Stimulated activated CD4-positive, alpha-beta T cell treated with anti-CD3 and anti-CD28 coated beads, TNF-alpha, amount 100 ng/mL, for 24 hours (primary cell): ENCODE results near the gene C16orf86.

Experiments
- DNase-seq, 3 experiments: peaks; one replicate each; pipeline ENCODE4 v3.0.0-alpha.2; 2020; ENCODE audit warnings: low read depth in 3 of 3

C16orf86 gene

DNA sequence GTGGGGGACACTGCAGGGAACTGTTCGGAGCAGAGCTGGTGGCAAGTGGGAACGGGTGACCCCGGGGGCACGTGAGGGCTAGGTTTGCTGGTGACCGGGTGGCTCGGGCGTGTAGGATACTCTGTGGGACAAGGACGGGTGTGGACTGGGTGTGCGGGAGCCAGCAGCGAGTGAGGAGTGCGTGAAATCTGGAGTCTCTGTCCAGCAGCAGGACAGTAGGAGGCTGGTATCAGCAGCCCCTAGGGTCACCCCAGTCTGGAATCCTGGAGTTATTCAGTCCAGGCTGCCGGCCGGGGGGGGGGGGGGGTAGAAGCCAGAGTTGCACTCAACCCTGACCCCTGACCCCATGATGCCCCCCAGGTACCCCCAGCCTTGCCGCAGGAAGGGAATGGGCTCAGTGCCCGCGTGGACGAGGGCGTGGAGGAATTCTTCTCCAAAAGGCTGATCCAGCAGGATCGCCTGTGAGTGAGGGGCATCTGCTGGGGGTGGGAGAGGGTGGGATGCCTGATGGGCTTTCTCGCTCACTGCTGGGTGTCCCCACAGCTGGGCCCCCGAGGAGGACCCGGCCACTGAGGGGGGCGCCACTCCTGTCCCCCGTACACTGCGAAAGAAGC lies 12.7 kb upstream of the C16orf86 start:
- DNase-seq, result no peak

DNA sequence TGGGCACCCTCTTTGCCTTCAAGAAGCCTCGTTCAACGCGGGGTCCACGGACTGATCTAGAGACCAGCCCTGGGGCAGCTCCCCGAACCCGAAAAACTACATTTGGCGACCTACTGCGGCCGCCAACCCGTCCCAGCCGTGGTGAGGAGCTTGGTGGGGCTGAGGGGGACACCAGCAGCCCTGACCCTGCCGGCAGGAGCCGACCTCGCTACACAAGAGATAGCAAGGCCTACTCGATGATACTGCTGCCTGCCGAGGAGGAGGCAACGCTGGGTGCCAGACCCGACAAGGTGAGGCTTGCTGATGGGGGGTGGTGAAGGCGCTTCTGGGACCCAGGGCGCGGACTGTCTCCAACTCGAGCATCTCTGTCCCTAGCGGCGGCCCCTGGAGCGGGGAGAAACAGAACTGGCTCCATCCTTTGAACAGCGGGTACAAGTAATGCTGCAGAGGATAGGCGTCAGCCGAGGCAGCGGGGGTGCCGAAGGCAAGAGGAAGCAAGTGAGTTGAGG lies 12.2 kb upstream of the C16orf86 start:
- DNase-seq, result no peak

DNA sequence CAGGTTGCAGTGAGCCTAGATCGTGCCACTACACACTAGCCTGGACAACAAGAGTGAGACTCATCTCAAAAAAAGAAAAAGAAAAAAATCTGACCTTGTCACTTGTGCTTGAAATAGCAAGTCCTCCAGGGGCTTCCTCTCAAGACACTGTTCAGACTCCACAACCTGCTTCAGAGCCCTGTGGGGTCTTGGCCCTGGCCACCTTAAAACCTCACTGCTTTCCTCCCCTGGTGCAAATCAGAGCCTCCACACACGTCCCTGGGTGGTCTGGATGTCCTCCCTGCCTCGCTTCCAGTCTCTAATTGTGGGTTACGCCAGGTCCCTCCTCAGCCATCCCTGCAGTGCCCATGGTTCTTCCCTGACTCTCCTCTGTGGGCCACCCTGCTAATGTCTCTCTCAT lies 11.3 kb upstream of the C16orf86 start:
- DNase-seq, result no peak

GRCh38 chr16:67656344-67657016 lies 10.1 kb upstream of the C16orf86 start:
- DNase-seq, result no peak

GRCh38 chr16:67657017-67657608 lies 9.5 kb upstream of the C16orf86 start:
- DNase-seq, result no peak

DNA sequence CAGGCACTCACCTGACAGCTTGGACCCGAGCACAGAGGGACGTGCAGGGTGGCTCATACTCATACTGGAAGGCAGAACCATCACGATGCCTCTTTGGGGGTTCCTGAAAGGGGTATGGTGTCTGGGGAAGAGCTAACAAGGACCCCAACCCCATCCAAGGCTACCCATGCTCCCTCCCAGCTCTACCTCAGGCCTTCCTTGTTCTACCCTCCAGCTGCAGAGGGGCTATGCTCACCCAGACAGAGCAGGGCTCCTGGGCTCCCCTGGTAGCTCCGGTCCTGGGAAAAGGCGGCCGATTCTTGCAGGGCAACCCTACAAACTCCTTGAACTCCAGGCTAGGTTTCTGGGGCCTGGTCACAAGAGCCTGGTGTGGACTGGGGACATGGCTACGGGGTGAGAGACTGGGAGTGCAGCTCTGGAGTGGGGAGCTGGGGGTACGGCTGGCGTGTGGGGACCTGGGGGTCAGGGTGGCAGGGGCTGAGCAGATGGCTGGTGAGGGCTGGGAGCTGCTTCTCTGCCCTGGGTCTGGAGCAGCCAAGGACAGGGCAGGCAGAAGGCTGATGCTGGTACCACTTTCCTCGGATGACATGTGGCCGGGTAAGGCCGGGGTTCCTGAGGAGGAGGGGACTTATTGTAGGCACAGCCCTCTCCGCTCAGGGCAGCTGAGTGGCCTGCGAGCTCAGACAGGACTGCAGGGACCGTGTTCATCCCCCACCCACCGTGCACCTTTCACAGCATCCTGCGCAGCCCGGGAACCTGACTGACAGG lies 8.7 kb upstream of the C16orf86 start:
- no peak for DNase-seq

GRCh38 chr16:67658849-67659674 lies 7.6 kb upstream of the C16orf86 start:
- no peak for DNase-seq

- peak; percentile 83 to 92 (median 84) for DNase-seq
Measured at GRCh38 chr16:67659675-67660563, 6.7 kb upstream of the C16orf86 start, which contains the start of gene ACD. TSS of gene ACD (minus strand) at chr16:67660260. CDS start at chr16:67660220, 40 bp downstream.

GRCh38 chr16:67660564-67661028 lies 6.0 kb upstream of the C16orf86 start, which contains the start of gene PARD6A:
TSS of gene PARD6A (plus strand) at chr16:67660960. CDS start at chr16:67661039, 79 bp downstream.
- peak; percentile 90 to 95 (median 90) for DNase-seq

GRCh38 chr16:67661101-67661761 lies 5.4 kb upstream of the C16orf86 start:
- no peak for DNase-seq

DNA sequence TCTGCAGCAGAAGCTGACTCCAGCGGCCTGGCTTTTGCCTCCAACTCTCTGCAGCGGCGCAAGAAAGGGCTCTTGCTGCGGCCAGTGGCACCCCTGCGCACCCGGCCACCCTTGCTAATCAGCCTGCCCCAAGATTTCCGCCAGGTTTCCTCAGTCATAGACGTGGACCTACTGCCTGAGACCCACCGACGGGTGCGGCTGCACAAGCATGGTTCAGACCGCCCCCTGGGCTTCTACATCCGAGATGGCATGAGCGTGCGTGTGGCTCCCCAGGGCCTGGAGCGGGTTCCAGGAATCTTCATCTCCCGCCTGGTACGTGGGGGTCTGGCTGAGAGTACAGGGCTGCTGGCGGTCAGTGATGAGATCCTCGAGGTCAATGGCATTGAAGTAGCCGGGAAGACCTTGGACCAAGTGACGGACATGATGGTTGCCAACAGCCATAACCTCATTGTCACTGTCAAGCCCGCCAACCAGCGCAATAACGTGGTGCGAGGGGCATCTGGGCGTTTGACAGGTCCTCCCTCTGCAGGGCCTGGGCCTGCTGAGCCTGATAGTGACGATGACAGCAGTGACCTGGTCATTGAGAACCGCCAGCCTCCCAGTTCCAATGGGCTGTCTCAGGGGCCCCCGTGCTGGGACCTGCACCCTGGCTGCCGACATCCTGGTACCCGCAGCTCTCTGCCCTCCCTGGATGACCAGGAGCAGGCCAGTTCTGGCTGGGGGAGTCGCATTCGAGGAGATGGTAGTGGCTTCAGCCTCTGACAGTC lies 4.5 kb upstream of the C16orf86 start:
- no peak for DNase-seq

DNA sequence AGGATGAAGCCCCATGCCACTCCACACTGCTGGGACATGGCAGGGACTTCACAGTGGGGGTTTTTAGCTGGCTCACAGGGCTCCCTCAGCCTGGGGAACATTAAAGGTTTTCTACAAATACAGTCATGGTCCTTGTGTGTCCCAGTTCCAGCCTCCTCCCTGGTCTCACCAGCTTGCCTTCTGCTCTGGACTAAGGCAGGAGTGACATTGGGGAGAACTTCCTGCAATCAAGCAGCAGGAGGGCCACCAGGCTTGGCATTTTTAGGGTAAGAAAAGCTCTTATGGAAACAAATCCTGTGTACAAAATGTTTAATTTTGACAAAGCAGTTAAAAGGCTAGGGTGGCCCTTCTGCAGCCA lies 4.0 kb upstream of the C16orf86 start:
- no peak for DNase-seq

DNA sequence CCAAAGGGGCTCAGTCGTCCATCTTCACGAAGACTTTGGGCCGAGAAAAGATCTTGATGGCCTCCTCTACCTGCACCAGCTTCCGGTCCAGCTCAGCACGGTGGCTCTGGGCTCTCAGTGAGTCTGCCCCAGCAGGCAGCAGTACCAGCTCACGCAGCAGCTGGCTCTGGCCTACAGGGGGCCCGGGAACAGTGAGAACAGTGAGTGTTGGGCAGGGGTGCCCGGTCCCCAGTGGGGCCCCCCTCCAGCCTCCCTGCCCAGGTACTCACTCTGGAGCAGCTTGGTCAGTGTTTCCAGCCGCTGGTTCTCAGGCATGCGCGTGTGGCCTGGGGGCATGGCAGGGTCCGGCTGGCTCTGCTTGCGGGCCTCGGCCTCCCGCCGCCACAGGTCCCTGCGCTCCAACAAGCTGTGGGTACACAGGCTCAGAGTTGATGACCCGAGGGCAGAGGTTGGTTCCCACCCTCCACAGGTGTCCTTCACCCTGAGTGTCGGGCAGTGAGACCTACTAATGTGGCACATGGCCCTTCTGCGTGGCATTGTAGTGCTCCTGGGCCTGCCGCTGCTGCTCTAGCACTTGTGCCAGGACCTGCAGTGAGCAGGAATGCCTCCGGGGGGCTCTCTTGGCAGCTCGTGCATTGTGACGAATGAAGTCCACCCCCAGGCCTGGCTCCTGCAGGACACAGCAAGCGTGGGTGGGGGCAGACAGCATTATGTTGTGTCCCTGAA lies 3.3 kb upstream of the C16orf86 start:
- DNase-seq, result peak in 1 of 3 experiments; percentile 40

GRCh38 chr16:67663877-67664222 lies 2.8 kb upstream of the C16orf86 start:
- no peak for DNase-seq

- no peak for DNase-seq
Measured at GRCh38 chr16:67664258-67664657, 2.4 kb upstream of the C16orf86 start.

GRCh38 chr16:67664871-67665270 lies 1.7 kb upstream of the C16orf86 start:
- DNase-seq, result no peak

DNA sequence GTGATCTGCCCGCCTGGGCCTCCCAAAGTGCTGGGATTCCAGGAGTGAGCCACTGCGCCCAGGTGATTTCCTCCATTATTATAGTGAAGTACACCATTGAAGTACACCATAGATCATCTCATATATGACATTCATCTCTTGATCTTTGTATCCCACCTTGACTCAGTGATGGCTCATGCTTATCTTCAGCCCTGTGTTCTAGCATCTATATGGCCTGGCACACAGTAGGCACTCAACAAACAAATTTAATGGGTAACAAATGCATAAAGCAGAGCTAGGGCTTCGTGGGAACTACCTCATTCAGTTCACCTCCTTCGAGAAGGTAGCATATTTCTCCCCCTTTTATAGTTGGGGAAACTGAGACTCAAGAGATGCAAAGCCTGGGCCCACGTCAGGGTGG lies 1.0 kb upstream of the C16orf86 start:
- DNase-seq, result no peak

DNA sequence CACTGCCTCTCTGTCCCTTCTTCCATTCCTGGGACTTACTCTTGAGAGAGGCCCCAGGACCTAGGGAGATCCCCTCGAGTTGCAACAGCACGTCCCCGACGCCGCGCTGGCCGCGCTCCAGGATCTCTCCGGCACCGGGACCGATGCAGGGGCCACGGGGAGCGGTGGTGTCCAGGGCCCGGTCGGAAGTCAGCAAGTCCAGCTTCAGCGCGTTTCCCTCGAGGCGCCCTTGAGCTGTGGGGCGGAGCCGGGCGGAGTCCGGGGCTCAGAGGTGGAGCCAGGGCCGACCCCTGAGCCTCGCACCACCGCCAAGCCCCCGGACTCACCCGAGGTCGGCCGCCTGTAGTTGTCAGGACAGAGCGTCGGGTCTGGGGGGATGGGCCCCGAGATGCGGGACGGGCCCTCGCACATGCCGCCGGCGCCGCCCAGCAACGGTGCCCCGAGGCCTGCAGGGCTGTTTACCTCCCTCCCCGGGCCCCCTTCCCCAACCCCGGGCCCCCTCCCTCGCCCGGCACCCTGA lies 522 bp upstream of the C16orf86 start:
- no peak for DNase-seq
